ENCODE measurements around the gene OGDHL.

GRCh38 chr10:49778197-49778596 lies 16.1 kb upstream of the OGDHL start:
- TF ChIP-seq, protein P1, sequence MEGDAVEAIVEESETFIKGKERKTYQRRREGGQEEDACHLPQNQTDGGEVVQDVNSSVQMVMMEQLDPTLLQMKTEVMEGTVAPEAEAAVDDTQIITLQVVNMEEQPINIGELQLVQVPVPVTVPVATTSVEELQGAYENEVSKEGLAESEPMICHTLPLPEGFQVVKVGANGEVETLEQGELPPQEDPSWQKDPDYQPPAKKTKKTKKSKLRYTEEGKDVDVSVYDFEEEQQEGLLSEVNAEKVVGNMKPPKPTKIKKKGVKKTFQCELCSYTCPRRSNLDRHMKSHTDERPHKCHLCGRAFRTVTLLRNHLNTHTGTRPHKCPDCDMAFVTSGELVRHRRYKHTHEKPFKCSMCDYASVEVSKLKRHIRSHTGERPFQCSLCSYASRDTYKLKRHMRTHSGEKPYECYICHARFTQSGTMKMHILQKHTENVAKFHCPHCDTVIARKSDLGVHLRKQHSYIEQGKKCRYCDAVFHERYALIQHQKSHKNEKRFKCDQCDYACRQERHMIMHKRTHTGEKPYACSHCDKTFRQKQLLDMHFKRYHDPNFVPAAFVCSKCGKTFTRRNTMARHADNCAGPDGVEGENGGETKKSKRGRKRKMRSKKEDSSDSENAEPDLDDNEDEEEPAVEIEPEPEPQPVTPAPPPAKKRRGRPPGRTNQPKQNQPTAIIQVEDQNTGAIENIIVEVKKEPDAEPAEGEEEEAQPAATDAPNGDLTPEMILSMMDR (IDR thresholded peaks at IDR 0.05; ENCODE audit: insufficient read depth, low read depth, low read length), result no peak
- TF ChIP-seq EZH2 (IDR thresholded peaks at IDR 0.05; ENCODE audit: insufficient read depth, low read length), result no peak

All from astrocyte (in vitro differentiated cells and primary cell).